WTC11 (cell line): ENCODE results near the gene RPS21.

Experiments
- CBFB ChIP-seq: sonication (generic); formaldehyde crosslinking; IDR thresholded peaks from 2 replicates; pipeline ENCODE4 v1.8.1; 2022; ENCODE audit warnings: mild to moderate bottlenecking, low read depth, missing genetic modification reagents
- CTCF ChIP-seq: fragments of 200-600 bp; IDR thresholded peaks from 2 replicates; pipeline ENCODE4 v1.8.0; 2022; ENCODE audit warnings: antibody characterized with exemption
- FOXJ3 ChIP-seq: sonication (generic); formaldehyde crosslinking; IDR thresholded peaks from 2 replicates; pipeline ENCODE4 v1.9.0; 2021; ENCODE audit warnings: missing genetic modification reagents, mild to moderate bottlenecking, borderline replicate concordance
- SMAD3 ChIP-seq: sonication (generic); formaldehyde crosslinking; IDR thresholded peaks from 2 replicates; pipeline ENCODE4 v1.8.0; 2022; ENCODE audit warnings: missing genetic modification reagents, mild to moderate bottlenecking, borderline replicate concordance
- TEAD4 ChIP-seq: sonication (generic); formaldehyde crosslinking; IDR thresholded peaks from 2 replicates; pipeline ENCODE4 v1.8.0; 2022; ENCODE audit warnings: mild to moderate bottlenecking, missing genetic modification reagents
- TF ChIP-seq, protein P1 (sequence below): sonication (generic); formaldehyde crosslinking; IDR thresholded peaks from 2 replicates; pipeline ENCODE4 v1.8.0; 2022; ENCODE audit warnings: missing genetic modification reagents

DNA sequence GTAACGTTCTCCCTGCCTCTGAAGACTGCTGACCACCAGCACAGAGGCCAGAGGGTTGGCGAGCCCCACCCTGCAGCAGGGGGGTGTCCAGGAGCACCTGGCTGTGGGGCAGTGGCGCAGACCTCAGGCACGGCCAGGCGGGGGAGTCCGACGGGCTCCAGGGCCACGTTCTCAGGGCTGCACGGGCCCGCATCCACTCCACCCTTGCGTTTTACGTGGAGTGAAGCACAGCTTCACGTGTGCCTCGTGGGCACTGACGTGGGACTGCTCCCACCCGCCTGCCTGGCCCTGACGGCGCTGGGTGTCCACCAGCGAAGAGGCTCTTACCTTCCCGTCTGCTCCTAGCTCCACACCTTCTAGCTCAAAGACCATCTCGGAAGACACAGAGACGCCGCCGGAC lies 6.9 kb downstream of the RPS21 start:
- TF ChIP-seq CTCF = no peak
- no peak for TF ChIP-seq SMAD3
- no peak for TF ChIP-seq TEAD4 (CRISPR knock-in tag)
- TF ChIP-seq, protein P1, sequence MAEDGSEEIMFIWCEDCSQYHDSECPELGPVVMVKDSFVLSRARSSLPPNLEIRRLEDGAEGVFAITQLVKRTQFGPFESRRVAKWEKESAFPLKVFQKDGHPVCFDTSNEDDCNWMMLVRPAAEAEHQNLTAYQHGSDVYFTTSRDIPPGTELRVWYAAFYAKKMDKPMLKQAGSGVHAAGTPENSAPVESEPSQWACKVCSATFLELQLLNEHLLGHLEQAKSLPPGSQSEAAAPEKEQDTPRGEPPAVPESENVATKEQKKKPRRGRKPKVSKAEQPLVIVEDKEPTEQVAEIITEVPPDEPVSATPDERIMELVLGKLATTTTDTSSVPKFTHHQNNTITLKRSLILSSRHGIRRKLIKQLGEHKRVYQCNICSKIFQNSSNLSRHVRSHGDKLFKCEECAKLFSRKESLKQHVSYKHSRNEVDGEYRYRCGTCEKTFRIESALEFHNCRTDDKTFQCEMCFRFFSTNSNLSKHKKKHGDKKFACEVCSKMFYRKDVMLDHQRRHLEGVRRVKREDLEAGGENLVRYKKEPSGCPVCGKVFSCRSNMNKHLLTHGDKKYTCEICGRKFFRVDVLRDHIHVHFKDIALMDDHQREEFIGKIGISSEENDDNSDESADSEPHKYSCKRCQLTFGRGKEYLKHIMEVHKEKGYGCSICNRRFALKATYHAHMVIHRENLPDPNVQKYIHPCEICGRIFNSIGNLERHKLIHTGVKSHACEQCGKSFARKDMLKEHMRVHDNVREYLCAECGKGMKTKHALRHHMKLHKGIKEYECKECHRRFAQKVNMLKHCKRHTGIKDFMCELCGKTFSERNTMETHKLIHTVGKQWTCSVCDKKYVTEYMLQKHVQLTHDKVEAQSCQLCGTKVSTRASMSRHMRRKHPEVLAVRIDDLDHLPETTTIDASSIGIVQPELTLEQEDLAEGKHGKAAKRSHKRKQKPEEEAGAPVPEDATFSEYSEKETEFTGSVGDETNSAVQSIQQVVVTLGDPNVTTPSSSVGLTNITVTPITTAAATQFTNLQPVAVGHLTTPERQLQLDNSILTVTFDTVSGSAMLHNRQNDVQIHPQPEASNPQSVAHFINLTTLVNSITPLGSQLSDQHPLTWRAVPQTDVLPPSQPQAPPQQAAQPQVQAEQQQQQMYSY = no peak
- no peak for TF ChIP-seq CBFB (CRISPR knock-in tag)
- TF ChIP-seq FOXJ3 (CRISPR knock-in tag) = no peak
